Activated CD8-positive, alpha-beta T cell treated with anti-CD3 and anti-CD28 coated beads for 36 hours (primary cell): Measurements from ENCODE around the gene FMN1. TPM values are rescaled to one million over a fixed set of nuclear protein-coding genes. Genes with fewer than 3 reads are reported as not detected.
"Not testable (repeated sequence)": the region's sequence is repeated elsewhere in the genome, so short reads cannot be mapped to it uniquely, and the experiment has no call there.

Experiments
- ATAC-seq: fragments of 200-7000 bp; cut with Tn5 transposase; one replicate; pipeline ENCODE4 v1.10.0; 2021; ENCODE audit warnings: mild to moderate bottlenecking, moderate library complexity
- CTCF ChIA-PET: fragments of 350-600 bp; sonication (Branson Sonifier 250); formaldehyde crosslinking; loops from one replicate; lab custom pipeline; 2021; ENCODE audit warnings: antibody characterized with exemption; lab: Charles Lee
- POLR2A ChIA-PET: fragments of 350-600 bp; sonication (Branson Sonifier 250); formaldehyde crosslinking; loops from one replicate; lab custom pipeline; 2021; ENCODE audit warnings: antibody characterized with exemption; lab: Charles Lee
- DNase-seq: peaks from one replicate; pipeline ENCODE4 v3.0.0-alpha.2; 2020
- H3K27ac Mint-ChIP-seq: one replicate; pipeline ENCODE4 v1.8.0; 2021; ENCODE audit warnings: mild to moderate bottlenecking, mixed read lengths
- H3K27me3 Mint-ChIP-seq: one replicate; pipeline ENCODE4 v1.8.0; 2021; ENCODE audit warnings: mixed read lengths
- H3K36me3 Mint-ChIP-seq: one replicate; pipeline ENCODE4 v1.8.0; 2021; ENCODE audit warnings: low read depth, mixed read lengths
- H3K4me1 Mint-ChIP-seq: one replicate; pipeline ENCODE4 v1.8.0; 2021; ENCODE audit warnings: low read depth, mixed read lengths
- H3K4me3 Mint-ChIP-seq: one replicate; pipeline ENCODE4 v1.8.0; 2021; ENCODE audit warnings: mild to moderate bottlenecking, moderate library complexity, mixed read lengths
- H3K9me3 Mint-ChIP-seq: one replicate; pipeline ENCODE4 v1.8.0; 2021; ENCODE audit warnings: mixed read lengths
- intact Hi-C: fragments of 100-400 bp; cut with micrococcal nuclease; formaldehyde crosslinking; loops from one replicate; pipeline ENCODE4 v1.10.0; 2022
- total RNA-seq, 2 experiments: library from RNA; stranded (reverse); gene quantifications; one replicate each; pipeline ENCODE4 v1.2.3, GENCODE V29; 2021
- TF ChIP-seq, protein P1 (sequence below): fragments of 200-600 bp; IDR thresholded peaks from one replicate; pipeline ENCODE4 v1.8.0; 2022; ENCODE audit warnings: antibody characterized with exemption, mild to moderate bottlenecking

FMN1 gene
- total RNA-seq, 2 experiments from 2014 or later: 0.07 TPM; not detected in 1

DNA sequence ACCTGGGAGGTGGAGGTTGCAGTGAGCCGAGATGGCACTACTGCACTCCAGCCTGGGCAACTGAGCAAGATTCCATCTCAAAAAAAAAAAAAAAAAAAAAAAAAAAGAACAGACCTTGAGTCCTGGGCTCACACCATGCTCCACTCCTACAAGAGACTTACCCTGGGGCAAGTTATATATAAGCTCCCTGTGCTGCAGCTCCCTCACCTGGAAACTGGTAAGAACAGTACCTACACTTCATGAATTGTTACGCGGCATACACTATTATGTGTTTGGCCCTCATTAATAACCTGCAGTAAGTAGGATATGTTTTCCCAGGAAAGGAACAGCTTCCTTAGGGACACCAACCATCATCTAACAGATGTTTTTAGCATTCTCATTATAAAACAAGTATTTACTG is 119.6 kb downstream of the FMN1 start:
- TF ChIP-seq, protein P1, sequence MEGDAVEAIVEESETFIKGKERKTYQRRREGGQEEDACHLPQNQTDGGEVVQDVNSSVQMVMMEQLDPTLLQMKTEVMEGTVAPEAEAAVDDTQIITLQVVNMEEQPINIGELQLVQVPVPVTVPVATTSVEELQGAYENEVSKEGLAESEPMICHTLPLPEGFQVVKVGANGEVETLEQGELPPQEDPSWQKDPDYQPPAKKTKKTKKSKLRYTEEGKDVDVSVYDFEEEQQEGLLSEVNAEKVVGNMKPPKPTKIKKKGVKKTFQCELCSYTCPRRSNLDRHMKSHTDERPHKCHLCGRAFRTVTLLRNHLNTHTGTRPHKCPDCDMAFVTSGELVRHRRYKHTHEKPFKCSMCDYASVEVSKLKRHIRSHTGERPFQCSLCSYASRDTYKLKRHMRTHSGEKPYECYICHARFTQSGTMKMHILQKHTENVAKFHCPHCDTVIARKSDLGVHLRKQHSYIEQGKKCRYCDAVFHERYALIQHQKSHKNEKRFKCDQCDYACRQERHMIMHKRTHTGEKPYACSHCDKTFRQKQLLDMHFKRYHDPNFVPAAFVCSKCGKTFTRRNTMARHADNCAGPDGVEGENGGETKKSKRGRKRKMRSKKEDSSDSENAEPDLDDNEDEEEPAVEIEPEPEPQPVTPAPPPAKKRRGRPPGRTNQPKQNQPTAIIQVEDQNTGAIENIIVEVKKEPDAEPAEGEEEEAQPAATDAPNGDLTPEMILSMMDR: no peak
- POLR2A ChIA-PET: no interaction called here
- H3K27ac Mint-ChIP-seq: no peak overlapping the region
- no peak for DNase-seq
- CTCF ChIA-PET: interaction anchor here (1.2 kb wide), 1 partner anchor 12 kb away, joined by 4 read pairs; no protein-coding TSS in a partner anchor
- H3K9me3 Mint-ChIP-seq: no peaks in the 10 kb centered on the region
- ATAC-seq: no peak
- peaks cover 4% of the 10 kb centered on the region for H3K27me3 Mint-ChIP-seq
- intact Hi-C loops: no loop called here
- no peaks in the 10 kb centered on the region for H3K4me1 Mint-ChIP-seq
- H3K36me3 Mint-ChIP-seq: no peaks in the 10 kb centered on the region
- H3K4me3 Mint-ChIP-seq: no peak overlapping the region

DNA sequence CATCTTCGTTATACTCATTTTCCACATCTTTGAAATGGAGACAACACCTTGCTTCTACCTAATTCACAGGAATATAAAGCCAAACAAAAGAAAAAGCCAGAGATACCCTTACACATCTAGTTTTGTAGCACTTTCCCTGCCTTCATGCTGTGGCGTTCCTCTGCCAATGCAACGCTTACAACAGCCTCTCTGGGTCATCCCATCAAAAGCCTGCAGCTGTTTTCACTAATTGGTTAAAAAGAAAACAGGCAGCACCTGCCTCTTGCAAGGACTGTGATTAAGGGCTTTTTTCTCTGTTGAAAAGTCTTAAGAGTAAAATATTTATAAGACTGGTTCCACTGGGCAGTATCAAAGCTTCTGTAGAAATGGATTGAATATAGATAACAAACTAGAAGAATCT is 120.3 kb downstream of the FMN1 start:
- POLR2A ChIA-PET: no interaction called here
- no peak overlapping the region for H3K4me3 Mint-ChIP-seq
- DNase-seq: no peak
- H3K27me3 Mint-ChIP-seq: peaks cover 4% of the 10 kb centered on the region
- no peaks in the 10 kb centered on the region for H3K4me1 Mint-ChIP-seq
- intact Hi-C loops: no loop called here
- CTCF ChIA-PET: no interaction called here
- H3K27ac Mint-ChIP-seq: no peak overlapping the region
- H3K9me3 Mint-ChIP-seq: no peaks in the 10 kb centered on the region
- TF ChIP-seq, protein P1: no peak
- no peaks in the 10 kb centered on the region for H3K36me3 Mint-ChIP-seq
- no peak for ATAC-seq

DNA sequence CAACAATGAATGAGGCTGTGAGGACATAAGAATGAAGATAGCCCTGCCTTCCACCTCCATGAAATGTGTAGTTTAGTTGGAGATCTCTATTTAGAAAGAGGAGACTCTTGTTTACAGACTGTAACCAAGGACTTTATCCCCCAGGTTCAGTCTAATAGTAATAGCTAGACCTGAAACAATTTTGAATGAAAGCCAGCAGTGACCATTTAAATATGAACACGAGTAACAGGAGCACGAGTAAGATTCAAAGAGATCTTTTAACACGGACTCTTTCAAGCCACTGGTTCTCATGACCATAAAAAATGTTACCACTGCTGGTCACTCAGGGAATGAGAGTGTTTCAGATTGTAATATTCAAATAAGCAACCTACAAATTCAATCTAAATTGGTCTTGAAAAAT is 123.1 kb downstream of the FMN1 start:
- ChIA-PET POLR2A (no interaction called here), CTCF (no interaction called here)
- no peaks in the 10 kb centered on the region for H3K36me3 Mint-ChIP-seq

DNA sequence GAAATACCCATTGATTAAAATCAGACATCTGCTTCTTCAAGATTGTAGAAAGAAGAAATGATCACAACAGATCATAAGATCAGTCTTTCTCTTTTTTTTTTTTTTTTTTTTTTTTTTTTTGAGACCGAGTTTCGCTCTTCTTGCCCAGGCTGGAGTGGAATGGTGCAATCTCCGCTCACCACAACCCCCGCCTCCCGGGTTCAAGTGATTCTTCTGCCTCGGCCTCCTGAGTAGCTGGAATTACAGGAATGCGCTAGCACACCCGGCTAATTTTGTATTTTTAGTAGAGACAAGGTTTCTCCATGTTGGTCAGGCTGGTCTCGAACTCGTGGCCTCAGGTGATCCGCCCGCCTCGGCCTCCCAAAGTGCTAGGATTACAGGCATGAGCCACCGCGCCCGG is 124.6 kb downstream of the FMN1 start:
- H3K4me1 Mint-ChIP-seq, intact Hi-C loops, H3K27ac Mint-ChIP-seq, H3K9me3 Mint-ChIP-seq, CTCF ChIA-PET, DNase-seq, H3K27me3 Mint-ChIP-seq, H3K4me3 Mint-ChIP-seq, ATAC-seq, H3K36me3 Mint-ChIP-seq, POLR2A ChIA-PET: not testable (repeated sequence)

More for the DNA sequence above, 123.1 kb downstream of the FMN1 start:
- Mint-ChIP-seq H3K27ac (no peak overlapping the region), H3K4me3 (no peak overlapping the region), H3K9me3 (no peaks in the 10 kb centered on the region), H3K4me1 (peaks cover 5% of the 10 kb centered on the region), H3K27me3 (peaks cover 7% of the 10 kb centered on the region)
- no peak for DNase-seq
- intact Hi-C loops: no loop called here
- ATAC-seq: no peak
- TF ChIP-seq, protein P1: no peak

DNA sequence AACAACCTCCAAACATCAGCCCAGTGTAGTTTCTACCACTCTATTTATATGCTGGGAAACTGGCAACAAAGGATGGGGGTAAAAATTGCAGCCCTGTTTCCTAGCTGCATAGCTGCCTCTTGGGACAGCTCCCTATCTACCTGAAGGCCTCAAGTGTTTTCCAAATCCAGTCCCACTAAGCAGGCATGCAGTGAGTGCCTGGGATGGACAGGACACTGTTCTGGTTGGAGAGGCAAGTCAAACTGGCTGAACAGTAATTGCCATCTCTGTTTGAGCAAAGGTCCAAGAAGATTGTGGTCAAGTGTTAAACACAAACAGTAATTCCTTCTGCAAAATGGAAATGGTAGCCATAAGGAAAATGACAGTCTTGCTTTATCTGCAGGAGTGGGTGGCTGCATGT is 125.4 kb downstream of the FMN1 start:
- no peak for ATAC-seq

More for the DNA sequence above, 125.4 kb downstream of the FMN1 start:
- TF ChIP-seq, protein P1: no peak
- Mint-ChIP-seq H3K4me1 (peaks cover 5% of the 10 kb centered on the region), H3K9me3 (no peaks in the 10 kb centered on the region), H3K27ac (no peak overlapping the region), H3K4me3 (no peak overlapping the region), H3K27me3 (peaks cover 7% of the 10 kb centered on the region), H3K36me3 (no peaks in the 10 kb centered on the region)
- POLR2A ChIA-PET: no interaction called here
- intact Hi-C loops: no loop called here
- CTCF ChIA-PET: interaction anchor here (1.1 kb wide), 1 partner anchor 10 kb away, joined by 3 read pairs; no protein-coding TSS in a partner anchor
- no peak for DNase-seq
